Bronchial epithelial cell (primary cell): ENCODE data around the gene IL4R. TPM values are rescaled to one million over a fixed set of nuclear protein-coding genes. Genes with fewer than 3 reads are reported as not detected.

Experiments used
- DNase-seq: peaks from one replicate; pipeline ENCODE4 v3.0.0-alpha.2; 2010; ENCODE audit warnings: low read depth
- FAIRE-seq: peaks from 2 replicates; lab custom pipeline; 2011; peaks lifted over from hg19 to GRCh38; lab: Jason Lieb, UNC
- H3K27me3 ChIP-seq: 2 replicates; pipeline ENCODE4 v1.5.1; 2011; ENCODE audit warnings: low read length; ENCODE audit not compliant: control insufficient read depth, insufficient read depth
- H3K36me3 ChIP-seq: 2 replicates; pipeline ENCODE4 v1.5.1; 2011; ENCODE audit warnings: low read length; ENCODE audit not compliant: control insufficient read depth, insufficient read depth
- H3K4me3 ChIP-seq: 2 replicates; pipeline ENCODE4 v1.5.1; 2011; ENCODE audit warnings: mild to moderate bottlenecking, low read depth, low read length, control low read depth
- CTCF ChIP-seq: IDR thresholded peaks from 2 replicates; pipeline ENCODE4 v1.5.1; 2011; ENCODE audit warnings: mild to moderate bottlenecking, moderate library complexity, low read length, control low read depth, inconsistent platforms; ENCODE audit not compliant: insufficient read depth, severe bottlenecking
- total RNA-seq: library from RNA; depleted of rRNA; stranded (reverse); fragments of >200 nt; gene quantifications from 2 replicates; pipeline ENCODE4 v1.2.1, GENCODE V29; 2014

The IL4R gene
- total RNA-seq, 1 donor from 2014 or later: 25.8 TPM

- H3K36me3 ChIP-seq: peaks cover 35% of the 10 kb centered on the region
- FAIRE-seq: no peak
- H3K27me3 ChIP-seq: no peaks in the 10 kb centered on the region
- H3K4me3 ChIP-seq: no peak overlapping the region
- no peak for DNase-seq
- no peak for TF ChIP-seq CTCF
Observed at GRCh38 chr16:27337024-27337423, 23.2 kb downstream of the IL4R start.

GRCh38 chr16:27339180-27339579, 25.4 kb downstream of the IL4R start:
- TF ChIP-seq CTCF: no peak
- Histone ChIP-seq H3K4me3 (no peak overlapping the region), H3K36me3 (peaks cover 40% of the 10 kb centered on the region), H3K27me3 (no peaks in the 10 kb centered on the region)
- no peak for DNase-seq
- no peak for FAIRE-seq

- H3K36me3 ChIP-seq: peaks cover 43% of the 10 kb centered on the region
- no peak overlapping the region for H3K4me3 ChIP-seq
- no peaks in the 10 kb centered on the region for H3K27me3 ChIP-seq
- no peak for TF ChIP-seq CTCF
- FAIRE-seq: no peak
- no peak for DNase-seq
Observed at GRCh38 chr16:27340654-27341053, 26.9 kb downstream of the IL4R start.

GRCh38 chr16:27341549-27341948, 27.8 kb downstream of the IL4R start:
- Histone ChIP-seq H3K27me3 (no peaks in the 10 kb centered on the region), H3K4me3 (no peak overlapping the region), H3K36me3 (peaks cover 49% of the 10 kb centered on the region)
- FAIRE-seq (no peak), DNase-seq (no peak)
- no peak for TF ChIP-seq CTCF

GRCh38 chr16:27341971-27342370, 28.2 kb downstream of the IL4R start:
- H3K27me3 ChIP-seq: no peaks in the 10 kb centered on the region
- no peak for TF ChIP-seq CTCF
- peaks cover 53% of the 10 kb centered on the region for H3K36me3 ChIP-seq
- no peak overlapping the region for H3K4me3 ChIP-seq
- FAIRE-seq (no peak), DNase-seq (no peak)

GRCh38 chr16:27344721-27345120, 30.9 kb downstream of the IL4R start:
- H3K27me3 ChIP-seq: no peaks in the 10 kb centered on the region
- FAIRE-seq: no peak
- DNase-seq: no peak
- H3K36me3 ChIP-seq: peaks cover 65% of the 10 kb centered on the region
- TF ChIP-seq CTCF: no peak
- H3K4me3 ChIP-seq: no peak overlapping the region
